HepG2 (cell line): ENCODE measurements around the gene SLC23A3. TPM values are rescaled to one million over a fixed set of nuclear protein-coding genes. Genes with fewer than 3 reads are reported as not detected.
A peak's percentile ranks its signal among the peaks of the same experiment; 100 is the strongest.

Experiments
- ARNT2 ChIP-seq: sonication (generic); formaldehyde crosslinking; IDR thresholded peaks from 2 replicates; pipeline ENCODE4 v1.8.0; 2022; ENCODE audit warnings: mild to moderate bottlenecking, low read depth, missing genetic modification reagents, moderate library complexity
- ATF7 ChIP-seq, 2 experiments: fragments of 450-650 bp in 1 of 2; sonication (generic) in 1 of 2; formaldehyde crosslinking in 1 of 2; IDR thresholded peaks; 2 replicates each; pipeline versions ENCODE4 v1.4.0 to v1.6.1; 2016 to 2020; ENCODE audit warnings: antibody characterized with exemption in 1 of 2, mild to moderate bottlenecking in 1 of 2, missing genetic modification reagents in 1 of 2
- CEBPB ChIP-seq: IDR thresholded peaks from 2 replicates; pipeline ENCODE4 v1.6.1; 2011; ENCODE audit warnings: low read depth, low read length, improper control_type of control experiment, borderline replicate concordance
- HNRNPK ChIP-seq: fragments of 200-400 bp; formaldehyde crosslinking; IDR thresholded peaks from 2 replicates; pipeline ENCODE4 v1.6.1; 2018; ENCODE audit warnings: low read length, low read depth, moderate library complexity, mild to moderate bottlenecking; ENCODE audit not compliant: poor library complexity, severe bottlenecking
- MAFK ChIP-seq, 2 experiments: IDR thresholded peaks in 1 of 2; conservative IDR thresholded peaks in 1 of 2; 2 replicates each; pipeline ENCODE4 v1.6.1; 2011; ENCODE audit warnings: improper control_type of control experiment in 2 of 2, low read length in 2 of 2
- MATR3 ChIP-seq: sonication (generic); formaldehyde crosslinking; IDR thresholded peaks from 2 replicates; pipeline ENCODE4 v1.4.0; 2020; ENCODE audit warnings: missing genetic modification reagents
- MEF2D ChIP-seq: sonication (generic); formaldehyde crosslinking; IDR thresholded peaks from 2 replicates; pipeline ENCODE4 v1.5.1; 2020; ENCODE audit warnings: mild to moderate bottlenecking, missing genetic modification reagents
- NPAS2 ChIP-seq: sonication (generic); formaldehyde crosslinking; IDR thresholded peaks from 2 replicates; pipeline ENCODE4 v1.8.0; 2022; ENCODE audit warnings: mild to moderate bottlenecking, missing genetic modification reagents, borderline replicate concordance
- RFXAP ChIP-seq: sonication (generic); formaldehyde crosslinking; IDR thresholded peaks from 2 replicates; pipeline ENCODE4 v1.4.0; 2020; ENCODE audit warnings: missing genetic modification reagents, borderline replicate concordance
- SIX4 ChIP-seq: sonication (generic); formaldehyde crosslinking; IDR thresholded peaks from 2 replicates; pipeline ENCODE4 v1.4.0; 2020; ENCODE audit warnings: missing genetic modification reagents
- ZKSCAN5 ChIP-seq: sonication (generic); formaldehyde crosslinking; IDR thresholded peaks from 2 replicates; pipeline ENCODE4 v1.5.1; 2020; ENCODE audit warnings: mild to moderate bottlenecking, missing genetic modification reagents
- ZMYM3 ChIP-seq: sonication (generic); formaldehyde crosslinking; IDR thresholded peaks from 2 replicates; pipeline ENCODE4 v1.5.1; 2020; ENCODE audit warnings: mild to moderate bottlenecking, missing genetic modification reagents
- ZNF746 ChIP-seq: sonication (generic); formaldehyde crosslinking; IDR thresholded peaks from 2 replicates; pipeline ENCODE4 v1.8.0; 2022; ENCODE audit warnings: mild to moderate bottlenecking, missing genetic modification reagents
- polyA plus RNA-seq, 8 experiments: library from polyadenylated mRNA; depleted of rRNA in 3 of 8; stranded (reverse) in 7 of 8; unstranded in 1 of 8; fragments of >200 nt; fragmentation: Illumina TruSeq in 4 of 8; extraction: Trizol in 4 of 8; gene quantifications; 2 replicates each; pipeline versions ENCODE4 v1.2.1 to v1.2.3, GENCODE V29; 2011 to 2016; ENCODE audit warnings: low read depth in 4 of 8, missing spikeins in 1 of 8, mixed read lengths in 1 of 8; ENCODE audit not compliant: insufficient read depth in 1 of 8
- total RNA-seq, 5 experiments: library from RNA; depleted of rRNA; stranded (reverse); fragments of >200 nt; fragmentation: Illumina TruSeq; extraction: Trizol; gene quantifications; 2 replicates each; pipeline ENCODE4 v1.2.3, GENCODE V29; 2016; ENCODE audit warnings: low read depth in 1 of 5
- TF ChIP-seq, protein P1 (sequence below): sonication (generic); formaldehyde crosslinking; IDR thresholded peaks from 2 replicates; pipeline ENCODE4 v1.8.1; 2023; ENCODE audit warnings: mild to moderate bottlenecking, moderate library complexity, missing genetic modification reagents
- TF ChIP-seq, protein P2 (sequence below): sonication (generic); formaldehyde crosslinking; IDR thresholded peaks from 2 replicates; pipeline ENCODE4 v1.5.1; 2020; ENCODE audit warnings: missing genetic modification reagents, mild to moderate bottlenecking, borderline replicate concordance
- TF ChIP-seq, protein P3 (sequence below): sonication (generic); formaldehyde crosslinking; IDR thresholded peaks from 2 replicates; pipeline ENCODE4 v1.4.0; 2020; ENCODE audit warnings: missing genetic modification reagents, borderline replicate concordance

The SLC23A3 gene
- total and polyA plus RNA-seq, 2 of the 13 experiments (the other 11 are each of a cell fraction or from before 2014, with no cell fraction given): 0.38 to 0.78 TPM

DNA sequence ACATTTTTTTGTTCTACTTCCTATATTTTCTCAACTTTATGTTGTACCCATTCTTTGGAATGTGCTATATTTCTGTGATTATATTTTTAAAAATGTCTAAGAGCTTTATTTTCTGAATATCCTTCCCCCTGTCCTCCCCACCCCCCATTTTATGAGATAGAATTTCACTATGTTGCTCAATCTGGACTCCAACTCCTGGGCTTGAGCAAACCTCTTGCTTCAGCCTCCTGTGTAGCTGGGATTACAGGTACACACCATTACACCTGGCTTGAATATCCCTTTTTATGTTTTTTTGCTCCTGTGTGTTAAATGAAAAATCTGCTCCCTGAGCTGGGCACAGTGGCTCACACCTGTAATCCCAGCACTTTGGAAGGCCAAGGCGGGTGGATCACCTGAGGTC, 27.6 kb upstream of the SLC23A3 start (continued):
- TF ChIP-seq, protein P1, sequence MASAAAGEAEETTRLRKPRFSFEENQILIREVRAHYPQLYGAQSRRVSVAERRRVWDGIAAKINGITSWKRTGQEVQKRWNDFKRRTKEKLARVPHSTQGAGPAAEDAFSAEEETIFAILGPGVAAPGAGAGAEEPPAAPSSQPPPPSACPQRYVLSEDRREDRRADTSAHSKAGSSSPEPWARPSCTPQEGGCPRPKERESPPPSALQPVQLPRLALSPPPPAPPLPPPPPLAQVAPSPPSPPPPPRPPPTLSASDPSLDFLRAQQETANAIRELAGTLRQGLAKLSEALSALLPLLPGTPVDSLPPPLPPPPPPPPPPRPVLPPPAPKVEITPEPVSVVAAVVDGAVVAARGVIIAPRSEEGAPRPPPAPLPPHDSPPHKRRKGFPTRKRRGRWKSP: no peak
- TF ChIP-seq CEBPB (peak; percentile 62), MATR3 (CRISPR knock-in tag) (no peak), ATF7 (IDR thresholded peaks at IDR 0.05) (no peak), ATF7 (CRISPR knock-in tag; IDR thresholded peaks at IDR 0.05) (no peak), SIX4 (CRISPR knock-in tag) (no peak), ARNT2 (CRISPR knock-in tag) (no peak), NPAS2 (CRISPR knock-in tag) (no peak), MEF2D (CRISPR knock-in tag) (no peak), ZKSCAN5 (CRISPR knock-in tag) (no peak), RFXAP (CRISPR knock-in tag) (no peak), ZMYM3 (0 out of 2 replicates have a peak, but pooled peaks have one; percentile 15), ZNF746 (CRISPR knock-in tag) (no peak), MAFK (conservative IDR thresholded peaks at IDR 0.05 in 1 of 2, IDR thresholded peaks at IDR 0.05 in 1 of 2; ENCODE audit: low read length in 2 of 2) (no peak), HNRNPK (peak; percentile 33)
- TF ChIP-seq, protein P2, sequence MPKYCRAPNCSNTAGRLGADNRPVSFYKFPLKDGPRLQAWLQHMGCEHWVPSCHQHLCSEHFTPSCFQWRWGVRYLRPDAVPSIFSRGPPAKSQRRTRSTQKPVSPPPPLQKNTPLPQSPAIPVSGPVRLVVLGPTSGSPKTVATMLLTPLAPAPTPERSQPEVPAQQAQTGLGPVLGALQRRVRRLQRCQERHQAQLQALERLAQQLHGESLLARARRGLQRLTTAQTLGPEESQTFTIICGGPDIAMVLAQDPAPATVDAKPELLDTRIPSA (CRISPR knock-in tag): no peak
- TF ChIP-seq, protein P3, sequence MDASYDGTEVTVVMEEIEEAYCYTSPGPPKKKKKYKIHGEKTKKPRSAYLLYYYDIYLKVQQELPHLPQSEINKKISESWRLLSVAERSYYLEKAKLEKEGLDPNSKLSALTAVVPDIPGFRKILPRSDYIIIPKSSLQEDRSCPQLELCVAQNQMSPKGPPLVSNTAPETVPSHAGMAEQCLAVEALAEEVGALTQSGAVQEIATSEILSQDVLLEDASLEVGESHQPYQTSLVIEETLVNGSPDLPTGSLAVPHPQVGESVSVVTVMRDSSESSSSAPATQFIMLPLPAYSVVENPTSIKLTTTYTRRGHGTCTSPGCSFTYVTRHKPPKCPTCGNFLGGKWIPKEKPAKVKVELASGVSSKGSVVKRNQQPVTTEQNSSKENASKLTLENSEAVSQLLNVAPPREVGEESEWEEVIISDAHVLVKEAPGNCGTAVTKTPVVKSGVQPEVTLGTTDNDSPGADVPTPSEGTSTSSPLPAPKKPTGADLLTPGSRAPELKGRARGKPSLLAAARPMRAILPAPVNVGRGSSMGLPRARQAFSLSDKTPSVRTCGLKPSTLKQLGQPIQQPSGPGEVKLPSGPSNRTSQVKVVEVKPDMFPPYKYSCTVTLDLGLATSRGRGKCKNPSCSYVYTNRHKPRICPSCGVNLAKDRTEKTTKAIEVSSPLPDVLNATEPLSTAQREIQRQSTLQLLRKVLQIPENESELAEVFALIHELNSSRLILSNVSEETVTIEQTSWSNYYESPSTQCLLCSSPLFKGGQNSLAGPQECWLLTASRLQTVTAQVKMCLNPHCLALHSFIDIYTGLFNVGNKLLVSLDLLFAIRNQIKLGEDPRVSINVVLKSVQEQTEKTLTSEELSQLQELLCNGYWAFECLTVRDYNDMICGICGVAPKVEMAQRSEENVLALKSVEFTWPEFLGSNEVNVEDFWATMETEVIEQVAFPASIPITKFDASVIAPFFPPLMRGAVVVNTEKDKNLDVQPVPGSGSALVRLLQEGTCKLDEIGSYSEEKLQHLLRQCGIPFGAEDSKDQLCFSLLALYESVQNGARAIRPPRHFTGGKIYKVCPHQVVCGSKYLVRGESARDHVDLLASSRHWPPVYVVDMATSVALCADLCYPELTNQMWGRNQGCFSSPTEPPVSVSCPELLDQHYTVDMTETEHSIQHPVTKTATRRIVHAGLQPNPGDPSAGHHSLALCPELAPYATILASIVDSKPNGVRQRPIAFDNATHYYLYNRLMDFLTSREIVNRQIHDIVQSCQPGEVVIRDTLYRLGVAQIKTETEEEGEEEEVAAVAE (CRISPR knock-in tag): no peak
- TF ChIP-seq, all 625 proteins: peak for 5
